Testis (tissue), 3 donors: ENCODE measurements around the gene RELCH. TPM values are rescaled to one million over a fixed set of nuclear protein-coding genes. Genes with fewer than 3 reads are reported as not detected.

Experiments used
- DNase-seq: peaks from one replicate; pipeline ENCODE4 v3.0.0-alpha.2; 2019
- H3K27ac ChIP-seq, 2 donors: fragments of 200-600 bp; sonication (generic); one replicate each; pipeline ENCODE4 v1.5.1; 2019
- H3K27me3 ChIP-seq: fragments of 200-600 bp; sonication (generic); one replicate; pipeline ENCODE4 v1.5.1; 2019
- H3K36me3 ChIP-seq: fragments of 200-600 bp; sonication (generic); one replicate; pipeline ENCODE4 v1.5.1; 2017; ENCODE audit warnings: low read depth; ENCODE audit errors: missing control alignments
- H3K4me1 ChIP-seq: fragments of 200-600 bp; sonication (generic); one replicate; pipeline ENCODE4 v1.5.1; 2019
- H3K4me3 ChIP-seq, 2 donors: fragments of 200-600 bp; sonication (generic); one replicate each; pipeline ENCODE4 v1.5.1; 2017 to 2019
- H3K9me3 ChIP-seq: fragments of 200-600 bp; sonication (generic); one replicate; pipeline ENCODE4 v1.5.1; 2017
- CTCF ChIP-seq, 3 experiments: fragments of 450-650 bp in 2 of 3; fragments of 200-600 bp in 1 of 3; sonication (generic) in 1 of 3; IDR thresholded peaks; one replicate each; pipeline ENCODE4 v1.5.1; 2016 to 2019; ENCODE audit warnings: antibody characterized with exemption in 3 of 3, mild to moderate bottlenecking in 2 of 3, moderate library complexity in 1 of 3
- POLR2A ChIP-seq: fragments of 450-650 bp; IDR thresholded peaks from one replicate; pipeline ENCODE4 v1.6.1; 2017; ENCODE audit warnings: antibody characterized with exemption, mild to moderate bottlenecking, moderate library complexity
- WGBS, 2 donors: methylation state at CpG; one replicate each; pipeline ENCODE4 v1.1.5; 2018; 5-methylcytosine and 5-hydroxymethylcytosine counted together
- intact Hi-C: fragments of 100-400 bp; cut with DNase I; formaldehyde crosslinking; loops from one replicate; pipeline ENCODE4 v1.15.1; 2023; ENCODE audit warnings: low total_unique reads
- polyA plus RNA-seq: library from polyadenylated mRNA; stranded (reverse); fragments of 350-450 nt; fragmentation: Illumina TruSeq; extraction: RNeasy Lipid Tissue Mini Kit (QIAGEN cat#74804); gene quantifications from one replicate; pipeline ENCODE4 v1.2.3, GENCODE V29; 2014; ENCODE audit warnings: low read depth, low replicate concordance; ENCODE audit not compliant: insufficient read depth
- total RNA-seq, 2 donors: library from RNA; depleted of rRNA; stranded (reverse); fragments of >200 nt; gene quantifications; one replicate each; pipeline ENCODE4 v1.2.3, GENCODE V29; 2016

RELCH gene
- total and polyA plus RNA-seq, 3 donors from 2014 or later, result 15.7 to 41.6 (median 27.2) TPM

DNA sequence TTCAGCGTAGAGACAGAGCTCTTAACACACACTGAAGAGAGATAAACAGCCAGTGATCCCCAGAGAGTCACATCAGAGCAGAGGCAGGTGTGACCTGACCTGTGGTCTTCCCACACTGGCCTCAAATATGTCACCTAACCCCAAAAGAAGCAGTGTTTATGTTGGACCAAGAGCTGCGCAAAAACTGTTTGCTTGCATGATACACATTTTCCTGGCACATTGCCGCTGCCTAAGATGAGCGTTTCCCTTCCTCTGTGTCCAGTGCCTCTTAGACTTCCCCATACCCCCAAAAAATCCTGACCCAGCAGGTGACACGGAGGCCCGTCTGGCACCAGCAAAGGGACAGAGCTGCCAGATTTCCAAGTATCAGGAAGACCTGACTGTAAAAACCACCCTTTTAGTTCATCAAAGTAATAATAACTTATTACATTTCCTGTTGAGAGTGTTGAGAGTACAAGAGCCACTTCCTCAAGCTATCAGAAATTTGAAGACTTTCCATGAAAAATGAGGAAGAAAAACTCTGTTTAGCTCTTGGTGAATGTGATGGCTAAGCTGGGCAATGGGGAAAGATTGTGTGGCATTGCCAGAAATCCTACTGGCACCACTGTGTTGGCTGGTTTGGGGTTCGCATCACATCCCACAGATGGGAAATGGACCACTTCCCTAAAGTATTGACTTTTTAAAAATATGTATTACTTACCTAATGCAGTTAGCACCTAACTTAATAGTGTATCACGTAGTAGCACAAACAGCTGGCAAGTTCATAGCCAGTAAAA, 144.7 kb downstream of the RELCH start:
- Histone ChIP-seq H3K27ac (no peak overlapping the region), H3K4me3 (no peak overlapping the region), H3K4me1 (peaks cover 9% of the 10 kb centered on the region), H3K9me3 (no peaks in the 10 kb centered on the region), H3K27me3 (no peaks in the 10 kb centered on the region), H3K36me3 (no peaks in the 10 kb centered on the region)
- no peak for DNase-seq
- no peak for TF ChIP-seq CTCF (IDR thresholded peaks at IDR 0.05)
- TF ChIP-seq POLR2A, result no peak
- intact Hi-C loops, result no loop called here
- 84 to 86% methylated on average over 8 of the region's 8 CpGs for WGBS, 2 donors

DNA sequence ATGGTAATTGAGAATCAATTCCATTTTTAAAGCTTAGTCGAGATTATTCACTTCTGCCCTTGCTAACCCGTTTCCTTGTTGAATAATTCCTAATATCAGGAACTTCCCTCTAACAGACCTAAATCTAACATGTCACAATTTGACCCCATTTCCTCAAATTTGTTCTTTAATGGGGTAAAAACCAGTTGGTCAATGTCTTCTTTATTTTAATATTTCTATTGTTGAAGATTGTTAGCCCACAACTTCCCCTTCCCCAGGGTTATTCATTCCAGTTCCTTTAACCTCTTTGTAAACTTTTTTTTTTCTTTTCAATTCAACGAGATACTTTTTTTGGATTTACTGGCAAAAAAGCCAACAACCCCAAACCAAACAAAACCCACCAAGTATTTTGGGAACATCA, 145.4 kb downstream of the RELCH start:
- no peaks in the 10 kb centered on the region for H3K36me3 ChIP-seq
- H3K27ac ChIP-seq, result no peak overlapping the region
- no peak for DNase-seq
- TF ChIP-seq CTCF (IDR thresholded peaks at IDR 0.05), result no peak
- TF ChIP-seq POLR2A, result no peak
- H3K9me3 ChIP-seq, result no peaks in the 10 kb centered on the region
- intact Hi-C loops, result no loop called here
- 80% methylated on average over 3 of the region's 3 CpGs for WGBS, 2 donors
- peaks cover 11% of the 10 kb centered on the region for H3K4me1 ChIP-seq
- no peak overlapping the region for H3K4me3 ChIP-seq
- H3K27me3 ChIP-seq, result no peaks in the 10 kb centered on the region

DNA sequence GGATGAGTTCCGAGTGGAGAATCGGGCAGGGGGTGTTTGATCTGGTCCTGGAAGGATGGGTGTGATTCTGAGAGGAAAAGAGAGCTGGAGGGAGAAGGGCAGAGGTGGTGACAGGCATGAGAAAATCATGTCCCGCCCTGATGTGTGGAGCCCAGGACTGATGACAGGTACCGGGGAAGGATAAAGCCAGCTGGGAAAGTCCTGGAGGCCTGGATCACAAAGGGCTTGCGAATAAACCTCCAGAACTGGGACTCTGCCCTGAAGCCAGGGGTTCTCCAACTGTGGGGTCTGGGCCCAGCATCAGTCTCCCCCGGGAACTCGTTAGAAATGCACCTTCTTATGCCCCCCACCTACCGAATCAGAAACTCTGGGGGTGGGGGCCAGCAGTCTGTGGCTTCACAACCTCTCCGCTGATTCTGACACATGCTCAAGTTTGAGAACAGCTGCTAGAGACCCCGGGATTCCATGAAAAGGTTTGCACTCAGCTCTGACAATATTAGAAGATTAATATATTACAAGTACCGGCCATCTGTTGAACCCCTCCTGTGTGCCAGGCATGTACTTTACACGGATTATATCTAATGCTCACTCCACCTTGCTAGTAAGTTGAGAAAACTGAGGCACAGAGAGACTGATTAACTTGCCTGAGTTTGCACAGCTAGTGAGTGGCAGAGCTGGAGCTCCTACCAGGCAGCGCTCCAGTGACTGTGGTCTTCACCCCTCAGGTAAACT, 146.1 kb downstream of the RELCH start:
- no peak for DNase-seq
- peaks cover 11% of the 10 kb centered on the region for H3K4me1 ChIP-seq
- H3K36me3 ChIP-seq, result no peaks in the 10 kb centered on the region
- WGBS, 2 donors, result 91 to 94% methylated on average over 12 to 13 of the region's 13 CpGs
- no peaks in the 10 kb centered on the region for H3K27me3 ChIP-seq
- no peak overlapping the region for H3K4me3 ChIP-seq
- no peak for TF ChIP-seq POLR2A
- no peak for TF ChIP-seq CTCF (IDR thresholded peaks at IDR 0.05)
- no peaks in the 10 kb centered on the region for H3K9me3 ChIP-seq
- no peak overlapping the region for H3K27ac ChIP-seq
- intact Hi-C loops, result no loop called here

DNA sequence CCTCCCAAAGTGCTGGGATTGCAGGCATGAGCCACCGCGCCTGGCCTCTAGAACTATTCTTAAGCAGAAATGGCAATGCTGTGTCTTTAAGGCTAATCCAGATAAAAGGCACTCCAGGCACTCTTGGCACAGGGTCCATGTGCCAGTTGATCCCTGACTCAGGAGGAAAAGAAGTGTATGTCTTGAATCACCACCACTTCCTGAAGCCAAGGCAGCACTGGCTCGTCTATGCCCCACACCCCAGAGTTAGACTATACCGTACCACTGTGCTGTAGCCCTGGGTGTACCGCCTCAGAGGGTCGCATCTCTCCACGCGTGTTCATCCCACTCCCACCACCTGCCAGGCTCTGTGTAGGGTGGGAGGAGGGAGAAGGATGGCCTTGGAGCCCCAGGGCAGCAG, 147.1 kb downstream of the RELCH start:
- no peaks in the 10 kb centered on the region for H3K9me3 ChIP-seq
- H3K27me3 ChIP-seq, result no peaks in the 10 kb centered on the region
- WGBS, 2 donors, result 90 to 92% methylated on average over 8 of the region's 8 CpGs
- H3K36me3 ChIP-seq, result no peaks in the 10 kb centered on the region
- peaks cover 11% of the 10 kb centered on the region for H3K4me1 ChIP-seq
- TF ChIP-seq POLR2A, result no peak
- TF ChIP-seq CTCF (IDR thresholded peaks at IDR 0.05), result no peak
- no peak for DNase-seq
- H3K27ac ChIP-seq, result no peak overlapping the region
- intact Hi-C loops, result no loop called here
- no peak overlapping the region for H3K4me3 ChIP-seq
